OCI-LY7 (cell line): ENCODE measurements around the gene TMEM39A. TPM values are rescaled to one million over a fixed set of nuclear protein-coding genes. Genes with fewer than 3 reads are reported as not detected.

ENCODE experiments used
- BruUV-seq: library from RNA; stranded (reverse); fragments of 400-500 nt; replicated peaks from 2 replicates; lab custom pipeline; 2021; lab: Mats Ljungman, UMichigan
- CTCF ChIA-PET: fragments of 300-600 bp; sonication (Branson Sonifier 250); formaldehyde crosslinking; loops from one replicate; lab custom pipeline; 2022; ENCODE audit warnings: antibody characterized with exemption; ENCODE audit not compliant: unreplicated experiment; lab: Charles Lee
- POLR2A ChIA-PET: fragments of 300-600 bp; sonication (Branson Sonifier 250); formaldehyde crosslinking; loops from one replicate; lab custom pipeline; 2022; ENCODE audit warnings: antibody characterized with exemption; lab: Charles Lee
- DNase-seq: peaks from one replicate; pipeline ENCODE4 v3.0.0-alpha.2; 2015; ENCODE audit warnings: low spot score
- H2AFZ ChIP-seq: fragments of 200-600 bp; sonication (generic), shearing (Covaris generic); 2 replicates; pipeline ENCODE4 v1.6.1; 2014; ENCODE audit warnings: mild to moderate bottlenecking, antibody characterized with exemption, low read length, moderate library complexity
- H3K27ac ChIP-seq: fragments of 200-600 bp; sonication (generic); 2 replicates; pipeline ENCODE4 v1.5.1; 2014; ENCODE audit warnings: mixed run types, low read depth, mild to moderate bottlenecking, moderate library complexity, low read length, inconsistent platforms; ENCODE audit not compliant: poor library complexity, severe bottlenecking
- H3K36me3 ChIP-seq: fragments of 200-600 bp; sonication (generic); 2 replicates; pipeline ENCODE4 v1.6.1; 2014; ENCODE audit warnings: mild to moderate bottlenecking, antibody characterized with exemption, low read length, moderate library complexity, mixed read lengths; ENCODE audit not compliant: insufficient read depth
- H3K4me1 ChIP-seq: fragments of 200-600 bp; sonication (generic); 2 replicates; pipeline ENCODE4 v1.5.1; 2014; ENCODE audit warnings: mild to moderate bottlenecking, low read length; ENCODE audit not compliant: insufficient read depth, poor library complexity, severe bottlenecking
- H3K4me2 ChIP-seq: fragments of 200-600 bp; sonication (generic); 2 replicates; pipeline ENCODE4 v1.6.1; 2014; ENCODE audit warnings: mild to moderate bottlenecking, low read length
- H3K4me3 ChIP-seq: fragments of 200-600 bp; sonication (generic); 2 replicates; pipeline ENCODE4 v1.5.1; 2014; ENCODE audit warnings: mild to moderate bottlenecking, low read depth, low read length; ENCODE audit not compliant: poor library complexity, severe bottlenecking
- H3K79me2 ChIP-seq: fragments of 200-600 bp; sonication (generic); 2 replicates; pipeline ENCODE4 v1.6.1; 2016; ENCODE audit warnings: low read depth, mild to moderate bottlenecking, low read length, moderate library complexity, mixed read lengths; ENCODE audit not compliant: insufficient read depth
- H3K9me2 ChIP-seq: fragments of 200-600 bp; sonication (generic); 2 replicates; pipeline ENCODE4 v1.6.1; 2016; ENCODE audit warnings: mild to moderate bottlenecking, low read length, mixed read lengths; ENCODE audit not compliant: insufficient read depth
- H3K9me3 ChIP-seq: fragments of 200-600 bp; sonication (generic); 2 replicates; pipeline ENCODE4 v1.6.1; 2014; ENCODE audit warnings: mild to moderate bottlenecking, mixed run types, low read length, mixed read lengths
- H4K20me1 ChIP-seq: fragments of 200-600 bp; sonication (generic); 2 replicates; pipeline ENCODE4 v1.6.1; 2014; ENCODE audit warnings: mild to moderate bottlenecking, antibody characterized with exemption, low read length, moderate library complexity, mixed read lengths; ENCODE audit not compliant: insufficient read depth
- EZH2phosphoT487 ChIP-seq: fragments of 200-600 bp; sonication (generic); IDR thresholded peaks from 2 replicates; pipeline ENCODE4 v1.6.1; 2018; ENCODE audit warnings: low read depth, borderline replicate concordance, mild to moderate bottlenecking, mixed run types, antibody characterized with exemption, low read length, moderate library complexity, mixed read lengths
- intact Hi-C: fragments of 100-400 bp; cut with micrococcal nuclease; formaldehyde crosslinking; loops from one replicate; pipeline ENCODE4 v1.10.0; 2022; ENCODE audit not compliant: unreplicated experiment
- total RNA-seq, 2 experiments: library from RNA; depleted of rRNA in 1 of 2; stranded (reverse); fragments of >200 nt in 1 of 2; shearing (Covaris generic) in 1 of 2; gene quantifications; 2 replicates each; pipeline ENCODE4 v1.2.3, GENCODE V29; 2014 to 2022
- TF ChIP-seq, protein P1 (sequence below): fragments of 200-600 bp; sonication (generic); conservative IDR thresholded peaks from 2 replicates; pipeline ENCODE4 v1.5.1; 2014; ENCODE audit warnings: mild to moderate bottlenecking, antibody characterized with exemption, low read length, moderate library complexity, mixed read lengths

TMEM39A gene
- total RNA-seq, 2 experiments from 2014 or later: 35.3 to 42.8 TPM

DNA sequence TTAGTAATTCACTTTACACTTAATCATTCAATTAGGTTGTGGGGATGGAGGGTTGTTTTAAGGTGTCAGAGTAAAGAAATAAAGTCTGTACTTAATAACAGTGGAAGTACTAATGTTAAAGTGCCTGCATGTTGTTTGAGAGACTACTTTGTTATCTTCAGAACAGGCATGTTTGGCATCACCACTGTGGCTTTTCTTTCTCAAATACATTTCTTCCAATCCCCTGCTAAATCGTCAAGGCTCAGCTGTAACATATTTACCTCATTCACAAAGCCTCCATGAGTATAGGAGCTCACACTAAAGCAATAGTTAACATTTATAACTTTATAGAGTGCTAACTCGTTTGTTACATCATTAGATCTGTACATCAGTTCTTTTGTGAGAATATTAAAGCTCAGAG is 37.5 kb upstream of the TMEM39A start:
- POLR2A ChIA-PET: interaction anchor here (0.6 to 7.8 kb wide), 9 partner anchors 12 to 207 kb away, joined by 3 to 67 read pairs (median 4); partner anchors contain the start of genes ARHGAP31, POGLUT1 and TMEM39A
- Histone ChIP-seq H3K4me2 (peak overlapping the region; percentile 95), H2AFZ (peak overlapping the region; percentile 16; the same call in 1 of the 2 replicates), H3K4me3 (peak overlapping the region; percentile 75), H3K4me1 (peaks cover 29% of the 10 kb centered on the region), H3K27ac (peak overlapping the region; percentile 24), H4K20me1 (peaks cover 8% of the 10 kb centered on the region; the same call in 1 of the 2 replicates), H3K79me2 (peaks cover 45% of the 10 kb centered on the region), H3K9me2 (no peaks in the 10 kb centered on the region), H3K36me3 (peaks cover 39% of the 10 kb centered on the region), H3K9me3 (no peaks in the 10 kb centered on the region)
- no peak for DNase-seq
- CTCF ChIA-PET: no interaction called here
- no TSS peak for BruUV-seq
- intact Hi-C loops: no loop called here
- TF ChIP-seq EZH2phosphoT487: no peak
- TF ChIP-seq, protein P1, sequence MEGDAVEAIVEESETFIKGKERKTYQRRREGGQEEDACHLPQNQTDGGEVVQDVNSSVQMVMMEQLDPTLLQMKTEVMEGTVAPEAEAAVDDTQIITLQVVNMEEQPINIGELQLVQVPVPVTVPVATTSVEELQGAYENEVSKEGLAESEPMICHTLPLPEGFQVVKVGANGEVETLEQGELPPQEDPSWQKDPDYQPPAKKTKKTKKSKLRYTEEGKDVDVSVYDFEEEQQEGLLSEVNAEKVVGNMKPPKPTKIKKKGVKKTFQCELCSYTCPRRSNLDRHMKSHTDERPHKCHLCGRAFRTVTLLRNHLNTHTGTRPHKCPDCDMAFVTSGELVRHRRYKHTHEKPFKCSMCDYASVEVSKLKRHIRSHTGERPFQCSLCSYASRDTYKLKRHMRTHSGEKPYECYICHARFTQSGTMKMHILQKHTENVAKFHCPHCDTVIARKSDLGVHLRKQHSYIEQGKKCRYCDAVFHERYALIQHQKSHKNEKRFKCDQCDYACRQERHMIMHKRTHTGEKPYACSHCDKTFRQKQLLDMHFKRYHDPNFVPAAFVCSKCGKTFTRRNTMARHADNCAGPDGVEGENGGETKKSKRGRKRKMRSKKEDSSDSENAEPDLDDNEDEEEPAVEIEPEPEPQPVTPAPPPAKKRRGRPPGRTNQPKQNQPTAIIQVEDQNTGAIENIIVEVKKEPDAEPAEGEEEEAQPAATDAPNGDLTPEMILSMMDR: no peak

DNA sequence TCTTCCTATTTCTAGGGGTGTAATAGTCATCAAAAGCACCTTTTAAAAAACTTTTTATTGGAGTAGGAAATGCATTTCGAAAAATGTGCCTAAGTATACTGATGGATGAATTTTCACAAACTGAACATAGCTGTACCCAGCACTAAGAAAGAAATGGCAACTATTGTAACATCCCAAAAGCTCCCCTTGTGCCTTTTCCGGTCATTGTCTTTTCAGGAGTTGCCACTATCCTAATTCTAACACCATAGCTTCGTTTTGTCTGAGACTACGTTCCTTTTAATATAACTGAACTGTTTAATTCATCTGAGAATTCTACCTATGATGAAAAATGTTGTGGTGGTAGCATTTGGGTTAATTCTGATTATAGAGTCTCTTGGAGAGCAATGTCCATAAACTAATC is 36.9 kb upstream of the TMEM39A start:
- H3K9me3 ChIP-seq: no peaks in the 10 kb centered on the region
- H4K20me1 ChIP-seq: peaks cover 8% of the 10 kb centered on the region; the same call in 1 of the 2 replicates
- H3K4me3 ChIP-seq: peak overlapping the region; percentile 75
- H3K4me1 ChIP-seq: peaks cover 29% of the 10 kb centered on the region
- intact Hi-C loops: no loop called here
- peaks cover 45% of the 10 kb centered on the region for H3K79me2 ChIP-seq
- ChIA-PET CTCF (no interaction called here), POLR2A (interaction anchor here (0.6 to 7.8 kb wide), 11 partner anchors 15 to 595 kb away, joined by 3 to 67 read pairs (median 4); partner anchors contain the start of genes POGLUT1 and TMEM39A)
- H3K9me2 ChIP-seq: no peaks in the 10 kb centered on the region
- peak overlapping the region; percentile 24 for H3K27ac ChIP-seq
- TF ChIP-seq, protein P1: no peak
- TF ChIP-seq EZH2phosphoT487: no peak
- no TSS peak for BruUV-seq
- DNase-seq: no peak
- H3K4me2 ChIP-seq: peak overlapping the region; percentile 95
- peaks cover 33% of the 10 kb centered on the region for H3K36me3 ChIP-seq
- H2AFZ ChIP-seq: peak overlapping the region; percentile 16; the same call in 1 of the 2 replicates
